SK-N-SH (cell line): ENCODE measurements around the gene TBL1XR1. TPM values are rescaled to one million over a fixed set of nuclear protein-coding genes. Genes with fewer than 3 reads are reported as not detected.

ENCODE experiments used
- CTCF ChIA-PET: fragments of 300-600, 350-600 bp; formaldehyde crosslinking; extraction: SDS; loops from one replicate; lab custom pipeline; 2021; lab: Yijun Ruan, JAX
- POLR2A ChIA-PET: fragments of 350-600 bp; sonication (Branson Sonifier 250); formaldehyde crosslinking; extraction: SDS; loops from one replicate; lab custom pipeline; 2020; ENCODE audit warnings: antibody characterized with exemption, inconsistent platforms; lab: Yijun Ruan, JAX
- DNase-seq: peaks from one replicate; pipeline ENCODE4 v3.0.0; 2012
- H2AFZ ChIP-seq: fragments of 200-600 bp; sonication (generic); 2 replicates; pipeline ENCODE4 v1.8.1; 2016; ENCODE audit warnings: antibody characterized with exemption, mild to moderate bottlenecking, low read depth
- H3F3A ChIP-seq: fragments of 200-600 bp; sonication (generic); replicated peaks from 2 replicates; pipeline ENCODE3; 2016; ENCODE audit warnings: antibody characterized with exemption, mild to moderate bottlenecking; ENCODE audit not compliant: insufficient read depth
- H3K27ac ChIP-seq, 2 experiments: fragments of 200-500 bp in 1 of 2; fragments of 200-600 bp in 1 of 2; sonication (Bioruptor generic) in 1 of 2; sonication (generic), shearing (Covaris generic) in 1 of 2; 2 replicates each; pipeline versions ENCODE4 v1.5.1 to v1.6.1; 2014 to 2016; ENCODE audit warnings: low read depth in 2 of 2, inconsistent platforms in 1 of 2, low read length in 1 of 2, mild to moderate bottlenecking in 1 of 2, mixed read lengths in 1 of 2
- H3K27me3 ChIP-seq: fragments of 200-600 bp; sonication (generic), shearing (Covaris generic); 2 replicates; pipeline ENCODE4 v1.6.1; 2016; ENCODE audit warnings: mixed run types; ENCODE audit not compliant: insufficient read depth
- H3K36me3 ChIP-seq, 2 experiments: fragments of 200-500 bp in 1 of 2; fragments of 200-600 bp in 1 of 2; sonication (Bioruptor generic) in 1 of 2; sonication (generic) in 1 of 2; replicated peaks in 1 of 2; 2 replicates each; pipeline versions ENCODE3 to v1.5.1; 2014 to 2016; ENCODE audit warnings: low read length in 1 of 2, mild to moderate bottlenecking in 1 of 2; ENCODE audit not compliant: insufficient read depth in 2 of 2, control insufficient read depth in 1 of 2
- H3K4me1 ChIP-seq, 2 experiments: fragments of 200-500 bp in 1 of 2; fragments of 200-600 bp in 1 of 2; sonication (Bioruptor generic) in 1 of 2; sonication (generic), shearing (Covaris generic) in 1 of 2; 2 replicates each; pipeline versions ENCODE4 v1.5.1 to v1.6.1; 2014 to 2016; ENCODE audit warnings: low read depth in 1 of 2, low read length in 1 of 2, mixed run types in 1 of 2; ENCODE audit not compliant: insufficient read depth in 2 of 2, control insufficient read depth in 1 of 2
- H3K4me2 ChIP-seq: fragments of 200-600 bp; sonication (generic), shearing (Covaris generic); 2 replicates; pipeline ENCODE4 v1.6.1; 2017; ENCODE audit warnings: mixed run types
- H3K4me3 ChIP-seq, 2 experiments: fragments of 200-500 bp in 1 of 2; fragments of 200-600 bp in 1 of 2; sonication (Bioruptor generic) in 1 of 2; sonication (generic), shearing (Covaris generic) in 1 of 2; 2 replicates each; pipeline versions ENCODE4 v1.5.1 to v1.8.1; 2014 to 2016; ENCODE audit warnings: low read depth in 2 of 2, inconsistent platforms in 1 of 2, low read length in 1 of 2, mild to moderate bottlenecking in 1 of 2, mixed read lengths in 1 of 2, moderate library complexity in 1 of 2
- H3K79me2 ChIP-seq: fragments of 200-600 bp; sonication (generic); 2 replicates; pipeline ENCODE4 v1.8.1; 2017; ENCODE audit warnings: mild to moderate bottlenecking; ENCODE audit not compliant: insufficient read depth
- H3K9ac ChIP-seq: fragments of 200-600 bp; sonication (generic); 2 replicates; pipeline ENCODE4 v1.6.1; 2017; ENCODE audit warnings: mixed run types
- H3K9me2 ChIP-seq: fragments of 200-600 bp; sonication (generic); 2 replicates; pipeline ENCODE4 v1.6.1; 2017; ENCODE audit warnings: mixed run types
- H3K9me3 ChIP-seq: fragments of 200-600 bp; sonication (generic); 2 replicates; pipeline ENCODE4 v1.6.1; 2017; ENCODE audit warnings: mixed run types, mild to moderate bottlenecking, moderate library complexity
- H4K20me1 ChIP-seq: fragments of 200-600 bp; sonication (generic); 2 replicates; pipeline ENCODE4 v1.6.1; 2017; ENCODE audit warnings: mild to moderate bottlenecking, mixed run types; ENCODE audit not compliant: insufficient read depth
- ELF1 ChIP-seq: IDR thresholded peaks from 2 replicates; pipeline ENCODE4 v1.4.0; 2012
- FOXM1 ChIP-seq: IDR thresholded peaks from 2 replicates; pipeline ENCODE4 v1.4.0; 2012; ENCODE audit warnings: low read depth, mild to moderate bottlenecking
- GABPA ChIP-seq: IDR thresholded peaks from 2 replicates; pipeline ENCODE4 v1.4.0; 2012; ENCODE audit warnings: low read depth, mild to moderate bottlenecking
- IRF3 ChIP-seq: fragments of 150-350 bp; IDR thresholded peaks from 2 replicates; pipeline ENCODE4 v1.6.1; 2016; ENCODE audit warnings: mild to moderate bottlenecking, low read depth, low read length
- JUND ChIP-seq: IDR thresholded peaks from 2 replicates; pipeline ENCODE4 v1.4.0; 2012
- NFIC ChIP-seq: IDR thresholded peaks from 2 replicates; pipeline ENCODE4 v1.4.0; 2012; ENCODE audit warnings: borderline replicate concordance
- NRF1 ChIP-seq: IDR thresholded peaks from 2 replicates; pipeline ENCODE4 v1.6.1; 2012; ENCODE audit warnings: low read depth, mild to moderate bottlenecking, low read length
- POLR2AphosphoS5 ChIP-seq: IDR thresholded peaks from 2 replicates; pipeline ENCODE4 v1.6.1; 2012; ENCODE audit warnings: low read depth, low read length
- REST ChIP-seq: IDR thresholded peaks from 2 replicates; pipeline ENCODE4 v1.6.1; 2012; ENCODE audit warnings: mild to moderate bottlenecking, low read depth, low read length, moderate library complexity
- RXRA ChIP-seq: IDR thresholded peaks from 2 replicates; pipeline ENCODE4 v1.4.0; 2012; ENCODE audit warnings: low read depth, mild to moderate bottlenecking, borderline replicate concordance
- TEAD4 ChIP-seq: IDR thresholded peaks from 2 replicates; pipeline ENCODE4 v1.4.0; 2012; ENCODE audit warnings: mild to moderate bottlenecking, borderline replicate concordance; ENCODE audit not compliant: insufficient read depth
- USF2 ChIP-seq: fragments of 150-350 bp; IDR thresholded peaks from 2 replicates; pipeline ENCODE4 v1.6.1; 2017; ENCODE audit warnings: antibody characterized with exemption, low read length, low read depth, borderline replicate concordance
- ZBTB33 ChIP-seq: IDR thresholded peaks from 2 replicates; pipeline ENCODE4 v1.4.0; 2012; ENCODE audit warnings: low read depth, borderline replicate concordance
- WGBS: methylation state at CpG from one replicate; pipeline ENCODE4 v1.1.6; 2017; ENCODE audit warnings: low lambda C conversion rate; 5-methylcytosine and 5-hydroxymethylcytosine counted together
- polyA plus RNA-seq, 3 experiments: library from polyadenylated mRNA; depleted of rRNA; stranded (reverse); fragments of >200 nt; gene quantifications; 2 replicates each; pipeline ENCODE4 v1.2.3, GENCODE V29; 2012

Gene TBL1XR1
- polyA plus RNA-seq, 1 of the 3 experiments (the other 2 are of a cell fraction): 20.9 TPM

GRCh38 chr3:177114253-177114652 lies 83.0 kb downstream of the TBL1XR1 start:
- no peaks in the 10 kb centered on the region for H3F3A ChIP-seq
- no peak overlapping the region for H3K27ac ChIP-seq
- peaks cover 90% of the 10 kb centered on the region for H4K20me1 ChIP-seq
- no peak overlapping the region for H3K4me3 ChIP-seq
- no peak for DNase-seq
- H3K9me3 ChIP-seq: no peaks in the 10 kb centered on the region
- WGBS: 61% methylated on average over 3 of the region's 3 CpGs
- H2AFZ ChIP-seq: no peak overlapping the region
- peaks cover 98% of the 10 kb centered on the region for H3K79me2 ChIP-seq
- H3K4me1 ChIP-seq: peaks cover 0 to 11% of the 10 kb centered on the region in 2 experiments; a peak in 2 of 4 replicates
- no peak overlapping the region for H3K4me2 ChIP-seq
- H3K36me3 ChIP-seq: peaks cover 0 to 4% of the 10 kb centered on the region in 2 experiments
- no peaks in the 10 kb centered on the region for H3K27me3 ChIP-seq
- POLR2A ChIA-PET: no interaction called here
- CTCF ChIA-PET: interaction anchor here (0.6 kb wide), 2 partner anchors 39 to 48 kb away, joined by 3 read pairs; no protein-coding TSS in a partner anchor
- no peaks in the 10 kb centered on the region for H3K9me2 ChIP-seq
- TF ChIP-seq JUND (no peak), RXRA (no peak)
- no peak overlapping the region for H3K9ac ChIP-seq

- ChIA-PET CTCF (no interaction called here), POLR2A (no interaction called here)
- Histone ChIP-seq H4K20me1 (peaks cover 90% of the 10 kb centered on the region), H3F3A (no peaks in the 10 kb centered on the region), H3K9ac (no peak overlapping the region), H3K4me2 (no peak overlapping the region), H3K27me3 (no peaks in the 10 kb centered on the region), H3K36me3 (peaks cover 0 to 4% of the 10 kb centered on the region in 2 experiments), H3K9me3 (no peaks in the 10 kb centered on the region), H3K4me1 (peaks cover 1 to 5% of the 10 kb centered on the region in 2 experiments; a peak in 3 of 4 replicates), H2AFZ (no peak overlapping the region), H3K9me2 (no peaks in the 10 kb centered on the region), H3K4me3 (no peak overlapping the region), H3K79me2 (peaks cover 97% of the 10 kb centered on the region), H3K27ac (no peak overlapping the region)
- DNase-seq: no peak
- TF ChIP-seq FOXM1 (no peak), ELF1 (no peak), REST (no peak), ZBTB33 (no peak), POLR2AphosphoS5 (no peak), NRF1 (no peak), USF2 (no peak), RXRA (no peak), GABPA (no peak), IRF3 (no peak), NFIC (no peak), TEAD4 (no peak)
- 96% methylated on average over 3 of the region's 4 CpGs for WGBS
Measured at GRCh38 chr3:177111541-177111949, 85.7 kb downstream of the TBL1XR1 start.
